ENCODE measurements around the gene S100A1.
A peak's percentile ranks its signal among the peaks of the same experiment; 100 is the strongest.
"Not testable (repeated sequence)": the region's sequence is repeated elsewhere in the genome, so short reads cannot be mapped to it uniquely, and the experiment has no call there.

S100A1 gene

GRCh38 chr1:153627715-153628626 is at the start of gene S100A1:
TSS of gene S100A1 (plus strand) at chr1:153628434. CDS start at chr1:153630522, 2,088 bp downstream.
- DNase-seq = peak; percentile 37

GRCh38 chr1:153578490-153578889 is 49.7 kb upstream of the S100A1 start:
- DNase-seq = no peak

GRCh38 chr1:153578936-153579335 is 49.3 kb upstream of the S100A1 start:
- DNase-seq = no peak

GRCh38 chr1:153582836-153583235 is 45.4 kb upstream of the S100A1 start:
- DNase-seq = not testable (repeated sequence)

GRCh38 chr1:153583514-153583913 is 44.7 kb upstream of the S100A1 start:
- not testable (repeated sequence) for DNase-seq

- DNase-seq = no peak
Measured at GRCh38 chr1:153583976-153584375, 44.3 kb upstream of the S100A1 start.

- DNase-seq = no peak
Measured at GRCh38 chr1:153585006-153585405, 43.2 kb upstream of the S100A1 start.

GRCh38 chr1:153586347-153586746 is 41.9 kb upstream of the S100A1 start:
- no peak for DNase-seq

GRCh38 chr1:153587314-153587713 is 40.9 kb upstream of the S100A1 start:
- DNase-seq = peak; percentile 14

GRCh38 chr1:153588033-153588432 is 40.2 kb upstream of the S100A1 start:
- not testable (repeated sequence) for DNase-seq

- no peak for DNase-seq
Measured at GRCh38 chr1:153588482-153588881, 39.8 kb upstream of the S100A1 start.

- peak; percentile 34 for DNase-seq
Measured at GRCh38 chr1:153592748-153593147, 35.5 kb upstream of the S100A1 start.

GRCh38 chr1:153597206-153597605 is 31.0 kb upstream of the S100A1 start:
- DNase-seq = no peak

- DNase-seq = peak; percentile 96
Measured at GRCh38 chr1:153598309-153599172, 29.7 kb upstream of the S100A1 start.

GRCh38 chr1:153599847-153600246 is 28.4 kb upstream of the S100A1 start:
- DNase-seq = no peak

- no peak for DNase-seq
Measured at GRCh38 chr1:153602749-153603148, 25.5 kb upstream of the S100A1 start.

GRCh38 chr1:153606194-153606593 is 22.0 kb upstream of the S100A1 start:
- DNase-seq = no peak

- DNase-seq = no peak
Measured at GRCh38 chr1:153607381-153607780, 20.9 kb upstream of the S100A1 start.

- DNase-seq = no peak
Measured at GRCh38 chr1:153608089-153608682, 20.0 kb upstream of the S100A1 start.

- peak; percentile 82 for DNase-seq
Measured at GRCh38 chr1:153608742-153609584, 19.3 kb upstream of the S100A1 start.

- DNase-seq = no peak
Measured at GRCh38 chr1:153609585-153609907, 18.7 kb upstream of the S100A1 start.

GRCh38 chr1:153610334-153610733 is 17.9 kb upstream of the S100A1 start:
- DNase-seq = no peak
